Gastrocnemius medialis (tissue), 4 donors: ENCODE results near the gene APOBEC3B. TPM values are rescaled to one million over a fixed set of nuclear protein-coding genes. Genes with fewer than 3 reads are reported as not detected.
"Not testable (repeated sequence)": the region's sequence is repeated elsewhere in the genome, so short reads cannot be mapped to it uniquely, and the experiment has no call there.

Source experiments
- ATAC-seq, 2 donors: fragments of 150-250 bp; one replicate each; pipeline ENCODE4 v1.9.1; 2016
- DNase-seq, 2 donors: peaks; one replicate each; pipeline ENCODE4 v3.0.0-alpha.2; 2019
- H3K27ac ChIP-seq, 4 donors: fragments of 200-600 bp; sonication (generic); 1 replicate in 1 of 4; 2 replicates in 3 of 4; pipeline ENCODE4 v1.5.1; 2016 to 2018; ENCODE audit warnings: mild to moderate bottlenecking in 2 of 4, moderate library complexity in 1 of 4
- H3K27me3 ChIP-seq, 3 donors: fragments of 200-600 bp; sonication (generic) in 2 of 3; 1 replicate in 1 of 3; 2 replicates in 2 of 3; pipeline versions ENCODE4 v1.5.1 to v1.6.0; 2016 to 2019; ENCODE audit warnings: mild to moderate bottlenecking in 1 of 3, moderate library complexity in 1 of 3
- H3K36me3 ChIP-seq, 2 donors: fragments of 200-600 bp; sonication (generic) in 1 of 2; one replicate each; pipeline ENCODE4 v1.5.1; 2017 to 2018
- H3K4me1 ChIP-seq, 2 donors: fragments of 200-600 bp; sonication (generic) in 1 of 2; one replicate each; pipeline ENCODE4 v1.5.1; 2016 to 2017; ENCODE audit warnings: mild to moderate bottlenecking in 2 of 2
- H3K4me3 ChIP-seq, 4 donors: fragments of 200-600 bp; sonication (generic) in 3 of 4; 1 replicate in 1 of 4; 2 replicates in 3 of 4; pipeline ENCODE4 v1.5.1; 2016 to 2019; ENCODE audit warnings: mild to moderate bottlenecking in 2 of 4
- H3K9me3 ChIP-seq, 3 donors: fragments of 200-600 bp; sonication (generic) in 2 of 3; 1 replicate in 1 of 3; 2 replicates in 2 of 3; pipeline ENCODE4 v1.5.1; 2016 to 2019
- POLR2A ChIP-seq, 2 donors: fragments of 450-650 bp; IDR thresholded peaks; one replicate each; pipeline ENCODE4 v1.6.1; 2017; ENCODE audit warnings: antibody characterized with exemption in 2 of 2, mild to moderate bottlenecking in 2 of 2, moderate library complexity in 2 of 2
- in situ Hi-C, 4 donors: fragments of 200-750 bp; cut with MboI; loops; one replicate each; pipeline versions ENCODE4 v1.15.0 to v1.8.0; 2017; ENCODE audit warnings: low sequenced_read_pairs in 4 of 4
- intact Hi-C: fragments of 100-400 bp; cut with DNase I; formaldehyde crosslinking; loops from one replicate; pipeline ENCODE4 v1.15.1; 2023; ENCODE audit warnings: low total_unique reads
- total RNA-seq, 4 donors: library from RNA; depleted of rRNA; stranded (reverse); fragments of >200 nt; gene quantifications; one replicate each; pipeline versions ENCODE4 v1.1.0 to v1.2.3, GENCODE V29; 2016
- TF ChIP-seq, protein P1 (sequence below), 5 experiments: fragments of 450-650 bp in 3 of 5; fragments of 200-600 bp in 2 of 5; sonication (generic) in 2 of 5; IDR thresholded peaks in 4 of 5; conservative IDR thresholded peaks in 1 of 5; 1 replicate in 4 of 5; 2 replicates in 1 of 5; pipeline ENCODE4 v1.5.1; 2016 to 2019; ENCODE audit warnings: antibody characterized with exemption in 5 of 5, mild to moderate bottlenecking in 3 of 5, moderate library complexity in 3 of 5

The APOBEC3B gene
- total RNA-seq, 4 donors from 2014 or later: 0.62 TPM; not detected in 3

DNA sequence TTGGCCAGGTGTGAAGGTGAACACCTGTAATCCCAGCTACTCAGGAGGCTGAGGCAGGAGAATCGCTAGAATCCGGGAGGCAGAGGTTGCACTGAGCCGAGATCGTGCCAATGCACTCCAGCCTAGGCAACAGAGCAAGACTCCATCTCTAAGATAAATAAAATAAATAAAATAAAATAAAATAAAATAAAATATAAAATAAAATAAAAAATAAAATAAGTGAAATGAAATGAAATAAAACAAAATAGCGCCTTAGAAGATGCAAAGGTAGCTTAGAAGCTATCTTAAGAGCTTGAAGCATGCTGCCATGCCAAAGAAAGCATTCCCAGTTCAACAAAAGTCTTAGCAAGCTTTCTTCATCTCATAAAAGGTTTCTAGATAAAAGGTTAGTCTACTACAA lies 25.0 kb downstream of the APOBEC3B start:
- Histone ChIP-seq H3K36me3 (no peaks in the 10 kb centered on the region), H3K9me3 (no peaks in the 10 kb centered on the region), H3K27me3 (no peaks in the 10 kb centered on the region), H3K4me1 (no peaks in the 10 kb centered on the region), H3K27ac (no peak overlapping the region), H3K4me3 (no peak overlapping the region)
- intact Hi-C loops: loop anchor here (5.0 kb wide), 1 partner anchor 115 kb away; no protein-coding TSS in a partner anchor
- in situ Hi-C loops: loop anchor here in 1 of 4 donors (10.0 kb wide), 1 partner anchor 142 kb away; no protein-coding TSS in a partner anchor
- DNase-seq (no peak), ATAC-seq (no peak)
- TF ChIP-seq, protein P1, sequence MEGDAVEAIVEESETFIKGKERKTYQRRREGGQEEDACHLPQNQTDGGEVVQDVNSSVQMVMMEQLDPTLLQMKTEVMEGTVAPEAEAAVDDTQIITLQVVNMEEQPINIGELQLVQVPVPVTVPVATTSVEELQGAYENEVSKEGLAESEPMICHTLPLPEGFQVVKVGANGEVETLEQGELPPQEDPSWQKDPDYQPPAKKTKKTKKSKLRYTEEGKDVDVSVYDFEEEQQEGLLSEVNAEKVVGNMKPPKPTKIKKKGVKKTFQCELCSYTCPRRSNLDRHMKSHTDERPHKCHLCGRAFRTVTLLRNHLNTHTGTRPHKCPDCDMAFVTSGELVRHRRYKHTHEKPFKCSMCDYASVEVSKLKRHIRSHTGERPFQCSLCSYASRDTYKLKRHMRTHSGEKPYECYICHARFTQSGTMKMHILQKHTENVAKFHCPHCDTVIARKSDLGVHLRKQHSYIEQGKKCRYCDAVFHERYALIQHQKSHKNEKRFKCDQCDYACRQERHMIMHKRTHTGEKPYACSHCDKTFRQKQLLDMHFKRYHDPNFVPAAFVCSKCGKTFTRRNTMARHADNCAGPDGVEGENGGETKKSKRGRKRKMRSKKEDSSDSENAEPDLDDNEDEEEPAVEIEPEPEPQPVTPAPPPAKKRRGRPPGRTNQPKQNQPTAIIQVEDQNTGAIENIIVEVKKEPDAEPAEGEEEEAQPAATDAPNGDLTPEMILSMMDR (IDR thresholded peaks at IDR 0.05 in 4 of 5, conservative IDR thresholded peaks at IDR 0.05 in 1 of 5): no peak
- no peak for TF ChIP-seq POLR2A (IDR thresholded peaks at IDR 0.05)

DNA sequence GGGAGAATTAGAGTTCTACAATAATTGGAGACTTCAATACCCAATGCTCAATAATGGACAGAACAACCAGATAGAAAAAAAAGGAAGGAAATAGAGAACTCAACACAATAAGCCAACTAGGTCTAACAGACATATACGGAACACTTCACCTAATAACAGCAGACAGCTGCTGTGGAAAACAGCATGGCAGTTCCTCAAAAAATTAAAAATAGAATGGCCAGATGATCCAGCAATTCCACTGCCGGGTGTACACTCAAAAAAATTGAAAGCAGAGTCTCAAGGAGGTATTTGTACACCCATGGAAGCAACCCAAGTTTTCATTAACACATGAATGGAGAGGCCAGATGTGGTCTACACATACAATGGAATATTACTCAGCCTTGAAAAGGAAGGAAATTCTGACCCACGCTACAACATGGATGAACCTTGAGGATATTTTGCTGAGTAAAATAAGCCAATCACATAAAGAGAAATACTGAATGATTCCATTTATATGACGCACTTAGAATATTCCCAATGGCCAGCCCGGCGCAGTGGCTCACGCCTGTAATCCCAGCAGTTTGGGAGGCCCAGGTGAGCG lies 26.2 kb downstream of the APOBEC3B start:
- ATAC-seq: not testable (repeated sequence)

GRCh38 chr22:39010946-39011345 lies 28.8 kb downstream of the APOBEC3B start:
- Histone ChIP-seq H3K4me1 (no peaks in the 10 kb centered on the region), H3K4me3 (no peak overlapping the region), H3K36me3 (no peaks in the 10 kb centered on the region), H3K27ac (no peak overlapping the region), H3K9me3 (no peaks in the 10 kb centered on the region), H3K27me3 (no peaks in the 10 kb centered on the region)
- in situ Hi-C loops (loop anchor here in 1 of 4 donors (5.0 kb wide), 1 partner anchor 111 kb away; no protein-coding TSS in a partner anchor), intact Hi-C loops (no loop called here)
- DNase-seq: no peak
- no peak for TF ChIP-seq POLR2A (IDR thresholded peaks at IDR 0.05)
- TF ChIP-seq, protein P1 (IDR thresholded peaks at IDR 0.05 in 4 of 5, conservative IDR thresholded peaks at IDR 0.05 in 1 of 5): no peak
- ATAC-seq: no peak

More for the DNA sequence above, 26.2 kb downstream of the APOBEC3B start:
- H3K4me3 ChIP-seq, H3K9me3 ChIP-seq, DNase-seq, H3K27ac ChIP-seq, H3K4me1 ChIP-seq, H3K27me3 ChIP-seq, H3K36me3 ChIP-seq: not testable (repeated sequence)
- in situ Hi-C loops: loop anchor here in 1 of 4 donors (10.0 kb wide), 1 partner anchor 144 kb away; no protein-coding TSS in a partner anchor
- intact Hi-C loops: loop anchor here (5.0 kb wide), 1 partner anchor 114 kb away; no protein-coding TSS in a partner anchor

GRCh38 chr22:39012533-39013511 lies 30.7 kb downstream of the APOBEC3B start:
- Histone ChIP-seq H3K27ac (no peak overlapping the region), H3K36me3 (no peaks in the 10 kb centered on the region), H3K27me3 (no peaks in the 10 kb centered on the region), H3K4me3 (no peak overlapping the region), H3K4me1 (no peaks in the 10 kb centered on the region), H3K9me3 (no peaks in the 10 kb centered on the region)
- ATAC-seq: no peak
- TF ChIP-seq, protein P1 (IDR thresholded peaks at IDR 0.05 in 4 of 5, conservative IDR thresholded peaks at IDR 0.05 in 1 of 5): no peak
- TF ChIP-seq POLR2A (IDR thresholded peaks at IDR 0.05): no peak
- DNase-seq: no peak
- intact Hi-C loops (no loop called here), in situ Hi-C loops (loop anchor here in 1 of 4 donors (5.0 kb wide), 1 partner anchor 109 kb away; no protein-coding TSS in a partner anchor)

DNA sequence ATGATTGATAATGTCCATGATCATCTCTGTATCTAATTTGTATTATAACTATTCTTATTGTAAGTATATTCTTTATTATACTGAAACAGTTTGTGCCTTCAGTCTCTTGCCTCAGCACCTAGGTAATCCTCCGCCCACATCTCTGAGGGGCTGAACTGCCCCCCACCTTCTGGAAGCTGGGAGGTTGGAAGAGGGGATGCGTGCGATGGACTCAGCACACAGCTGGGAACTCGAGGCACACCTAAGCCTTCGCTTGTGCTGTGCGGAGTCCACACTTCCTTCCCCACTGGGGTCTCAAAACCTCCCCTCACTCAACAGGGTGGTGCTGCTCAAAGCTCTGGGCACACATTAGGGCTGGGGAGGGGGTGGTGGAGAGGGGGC lies 31.4 kb downstream of the APOBEC3B start:
- ATAC-seq, H3K4me1 ChIP-seq, H3K9me3 ChIP-seq, H3K27me3 ChIP-seq, H3K36me3 ChIP-seq, DNase-seq, intact Hi-C loops: not testable (repeated sequence)
- Histone ChIP-seq H3K27ac (peak overlapping the region in 2 of 4 donors; percentile 37 to 61), H3K4me3 (peak overlapping the region in 3 of 4 donors; percentile 35 to 49 (median 40))
- in situ Hi-C loops: loop anchor here in 1 of 4 donors (5.0 kb wide), 1 partner anchor 109 kb away; no protein-coding TSS in a partner anchor
